ENCODE data around the gene HEXIM2.

The HEXIM2 gene

GRCh38 chr17:45172541-45173286 is 11.0 kb downstream of the HEXIM2 start (continued):
- TF ChIP-seq PRDM10 (tag by site-specific recombination; IDR thresholded peaks at IDR 0.05) (no peak), SETDB1 (IDR thresholded peaks at IDR 0.05; ENCODE audit: insufficient read length, low read length) (no peak), HIC1 (tag by site-specific recombination; IDR thresholded peaks at IDR 0.05) (no peak), ZNF211 (tag by site-specific recombination; IDR thresholded peaks at IDR 0.05; ENCODE audit: low read depth) (no peak), ZNF184 (tag by site-specific recombination; IDR thresholded peaks at IDR 0.05) (no peak), ZNF585B (tag by site-specific recombination; IDR thresholded peaks at IDR 0.05) (no peak), ZNF223 (tag by site-specific recombination; IDR thresholded peaks at IDR 0.05) (no peak), ZNF174 (tag by site-specific recombination; IDR thresholded peaks at IDR 0.05) (no peak), ZSCAN23 (tag by site-specific recombination; IDR thresholded peaks at IDR 0.05) (no peak), ZNF660 (tag by site-specific recombination; IDR thresholded peaks at IDR 0.05) (no peak), ZNF473 (tag by site-specific recombination; IDR thresholded peaks at IDR 0.05) (no peak), ZBTB11 (tag by site-specific recombination; conservative IDR thresholded peaks at IDR 0.05; ENCODE audit: low read depth) (peak; percentile 95), ZNF366 (tag by site-specific recombination; conservative IDR thresholded peaks at IDR 0.05) (no peak), ZNF558 (tag by site-specific recombination; IDR thresholded peaks at IDR 0.05) (no peak), ZNF791 (tag by site-specific recombination; IDR thresholded peaks at IDR 0.05) (no peak), ZNF747 (tag by site-specific recombination; IDR thresholded peaks at IDR 0.05) (no peak), AEBP2 (tag by site-specific recombination; IDR thresholded peaks at IDR 0.05; ENCODE audit: borderline replicate concordance) (no peak), ZBTB44 (tag by site-specific recombination; IDR thresholded peaks at IDR 0.05) (no peak), EGR2 (tag by site-specific recombination; IDR thresholded peaks at IDR 0.05; ENCODE audit: low read depth) (peak; percentile 49; the same call in 1 of the 2 replicates), ZNF777 (tag by site-specific recombination; IDR thresholded peaks at IDR 0.05; ENCODE audit: borderline replicate concordance) (no peak), ZBTB26 (tag by site-specific recombination; optimal IDR thresholded peaks at IDR 0.05) (no peak), RBAK (tag by site-specific recombination; IDR thresholded peaks at IDR 0.05) (no peak), ZFHX2 (tag by site-specific recombination; conservative IDR thresholded peaks at IDR 0.05) (peak; percentile 80), ZNF37A (tag by site-specific recombination; IDR thresholded peaks at IDR 0.05) (no peak), ZNF175 (tag by site-specific recombination; IDR thresholded peaks at IDR 0.05) (no peak), ZFP69B (tag by site-specific recombination; IDR thresholded peaks at IDR 0.05) (no peak), ZNF423 (tag by site-specific recombination; IDR thresholded peaks at IDR 0.05) (peak; percentile 96)

Measured in HEK293 (cell line).